LHCN-M2 (cell line): ENCODE results near the gene TCF12. TPM values are rescaled to one million over a fixed set of nuclear protein-coding genes. Genes with fewer than 3 reads are reported as not detected.
A peak's percentile ranks its signal among the peaks of the same experiment; 100 is the strongest.

Source experiments
- DNase-seq: peaks from one replicate; pipeline ENCODE4 v3.0.0-alpha.2; 2012; ENCODE audit warnings: low read depth
- total RNA-seq: library from RNA; depleted of rRNA; stranded (reverse); fragments of >200 nt; gene quantifications from 2 replicates; pipeline ENCODE4 v1.2.3, GENCODE V29; 2014

Gene TCF12
- total RNA-seq, 1 experiment from 2014 or later: 111 TPM

DNA sequence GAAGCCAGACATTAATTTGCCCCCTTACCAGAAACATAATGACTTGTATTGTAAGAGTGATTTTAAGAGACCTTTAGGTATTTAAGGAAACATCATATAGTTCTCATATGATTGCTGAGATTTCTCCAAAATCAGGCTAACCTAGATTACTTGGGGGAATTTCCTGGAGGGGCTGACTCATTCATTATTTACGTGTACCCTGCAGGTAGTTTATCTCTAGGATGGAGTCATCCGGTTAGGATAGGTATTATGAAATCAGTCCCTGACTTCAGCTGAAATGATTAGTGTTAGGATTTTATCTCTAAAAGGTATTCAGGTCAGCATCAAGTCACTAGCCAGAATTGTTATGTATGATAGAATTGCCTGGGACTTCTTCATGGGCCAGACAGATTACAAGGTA lies 97.5 kb downstream of the TCF12 start:
- DNase-seq: no peak

DNA sequence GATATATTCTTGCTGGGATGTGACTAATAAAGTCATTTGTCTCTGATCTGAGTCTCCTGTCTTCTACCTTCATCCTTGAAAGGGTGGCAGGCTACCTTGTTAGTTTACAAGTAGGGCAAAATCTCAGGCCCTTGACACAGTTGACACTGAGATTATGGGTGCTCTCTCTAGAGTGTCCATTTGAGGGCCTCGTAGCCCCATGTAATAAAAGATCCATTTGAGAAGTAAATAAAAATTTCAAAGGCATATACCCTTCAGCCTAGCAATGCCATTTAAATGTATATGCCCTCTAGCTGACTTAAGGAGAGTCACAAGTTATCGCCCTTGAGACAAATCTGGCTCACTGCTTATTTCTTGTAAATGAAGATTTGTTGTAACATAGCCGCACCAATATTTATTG lies 98.6 kb downstream of the TCF12 start:
- peak; percentile 32 for DNase-seq

DNA sequence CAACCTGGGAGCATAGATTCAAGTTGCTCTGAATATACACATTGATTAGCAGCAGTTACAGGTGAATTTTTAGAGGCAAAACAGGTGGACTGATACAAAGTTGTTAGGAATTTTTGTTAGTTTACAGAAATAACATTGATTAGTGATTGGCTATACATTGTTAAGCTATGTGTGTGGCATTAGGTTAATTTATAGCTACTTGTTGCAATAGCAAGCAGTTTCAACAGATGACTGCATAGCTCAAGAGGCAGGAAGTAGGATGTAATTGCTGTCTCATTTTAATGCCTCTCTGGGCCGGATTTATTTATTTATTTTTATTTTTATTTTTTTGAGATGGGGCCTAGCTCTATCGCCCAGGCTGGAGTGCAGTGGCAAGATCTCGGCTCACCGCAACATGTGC lies 99.7 kb downstream of the TCF12 start:
- DNase-seq: no peak

DNA sequence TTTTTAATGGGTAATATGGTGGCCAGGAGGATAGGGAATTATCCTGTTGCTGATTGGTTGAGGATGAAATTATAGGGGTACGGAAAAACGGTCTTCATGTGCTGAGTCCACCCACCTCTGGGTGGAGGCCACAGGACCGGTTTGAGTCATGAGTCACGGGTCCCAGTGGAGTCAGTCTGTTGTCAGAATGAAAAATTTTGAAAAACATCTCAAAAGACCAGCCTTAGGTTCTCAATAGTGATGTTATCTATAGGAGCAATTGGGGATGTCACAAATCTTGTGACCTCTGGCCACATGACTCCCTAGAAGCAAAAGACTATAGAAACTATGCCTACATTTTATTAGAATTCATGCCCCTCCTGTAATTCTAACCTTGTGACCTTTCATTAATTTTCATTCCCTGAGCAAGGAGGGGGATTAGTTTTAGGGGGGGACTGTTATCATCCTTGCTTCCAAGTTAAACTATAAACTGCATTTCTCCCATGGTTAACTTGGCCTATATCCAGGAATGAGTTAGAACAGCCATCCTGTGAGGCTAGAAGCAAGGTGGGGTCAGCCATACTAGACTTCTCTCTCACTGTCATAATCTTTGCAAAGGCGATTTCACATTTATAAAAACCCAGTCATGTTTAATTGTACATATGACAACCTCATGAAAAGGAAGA lies 101.2 kb downstream of the TCF12 start:
- DNase-seq: peak; percentile 42

DNA sequence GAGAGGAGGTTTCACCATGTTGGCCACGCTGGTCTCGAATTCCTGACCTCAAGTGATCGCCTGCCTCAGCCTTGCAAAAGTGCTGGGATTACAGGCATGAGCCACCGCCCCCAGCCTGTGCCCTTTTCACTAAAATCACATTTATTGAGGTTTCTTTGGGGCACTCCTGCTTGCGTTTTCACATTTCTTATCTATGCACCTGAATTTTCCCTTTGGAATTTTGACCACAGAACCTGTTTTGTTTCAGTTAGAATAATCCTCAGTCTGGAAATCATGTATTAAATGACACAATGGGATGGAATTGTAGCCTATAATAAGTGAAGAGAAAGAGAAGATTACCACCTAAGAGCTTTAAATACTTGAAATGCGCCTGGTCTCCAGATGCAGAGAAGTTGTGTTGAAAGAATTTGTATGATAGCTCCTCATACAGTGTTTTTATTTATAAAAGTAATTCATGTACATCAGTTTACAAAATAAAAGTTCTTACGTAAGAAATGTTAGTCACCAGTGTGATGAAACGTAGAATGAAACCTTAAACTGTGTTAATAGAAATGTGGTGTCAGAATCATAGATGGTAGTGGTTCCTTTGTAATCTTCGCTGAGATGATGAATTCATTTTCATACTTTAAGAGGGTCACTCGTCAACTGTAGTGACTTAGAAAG lies 107.0 kb downstream of the TCF12 start:
- peak; percentile 72 for DNase-seq

DNA sequence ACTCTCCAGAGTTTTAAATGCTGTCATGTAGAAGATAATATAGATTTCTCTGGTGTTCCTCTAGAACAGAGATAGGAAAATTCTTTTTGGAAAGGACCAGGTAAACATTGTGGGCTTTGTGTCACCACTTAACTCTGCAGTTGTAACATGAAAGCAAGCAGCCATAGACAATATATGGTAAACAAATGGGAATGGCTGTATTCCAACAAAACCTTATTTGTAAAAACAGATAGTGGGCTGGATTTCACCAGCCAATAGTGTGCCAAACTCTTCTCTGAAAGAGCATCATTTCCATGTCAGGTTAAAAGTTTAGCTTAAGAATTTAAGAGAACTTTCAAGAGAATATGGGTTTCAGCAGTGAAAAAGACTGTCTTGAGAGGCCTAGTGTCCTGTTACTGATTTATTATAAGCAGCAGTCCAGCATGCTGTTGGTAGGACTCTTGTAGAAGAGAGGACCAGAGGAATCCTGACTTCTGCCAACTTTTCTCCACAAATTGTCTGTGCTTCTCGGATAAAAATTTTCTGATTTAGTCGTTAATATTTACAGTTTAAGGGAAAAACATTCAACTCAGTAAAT lies 107.7 kb downstream of the TCF12 start:
- DNase-seq: no peak

DNA sequence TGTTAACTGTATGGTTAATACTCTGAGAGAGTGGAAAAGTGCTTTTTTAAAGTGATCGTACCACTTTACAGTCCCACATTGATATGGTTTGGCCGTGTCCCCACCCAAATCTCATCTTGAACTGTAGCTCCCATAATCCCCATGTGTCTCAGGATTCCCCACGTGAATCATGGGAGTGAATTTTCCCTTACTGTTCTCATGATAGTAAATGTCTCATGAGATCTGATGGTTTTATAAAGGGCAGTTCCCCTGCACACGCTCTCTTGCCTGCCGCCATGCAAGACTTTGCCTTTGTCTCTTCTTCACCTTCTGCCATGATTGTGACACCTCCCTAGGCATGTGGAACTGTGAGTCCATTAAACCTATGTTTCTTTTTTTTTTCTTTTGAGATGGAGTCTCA lies 109.2 kb downstream of the TCF12 start:
- no peak for DNase-seq

DNA sequence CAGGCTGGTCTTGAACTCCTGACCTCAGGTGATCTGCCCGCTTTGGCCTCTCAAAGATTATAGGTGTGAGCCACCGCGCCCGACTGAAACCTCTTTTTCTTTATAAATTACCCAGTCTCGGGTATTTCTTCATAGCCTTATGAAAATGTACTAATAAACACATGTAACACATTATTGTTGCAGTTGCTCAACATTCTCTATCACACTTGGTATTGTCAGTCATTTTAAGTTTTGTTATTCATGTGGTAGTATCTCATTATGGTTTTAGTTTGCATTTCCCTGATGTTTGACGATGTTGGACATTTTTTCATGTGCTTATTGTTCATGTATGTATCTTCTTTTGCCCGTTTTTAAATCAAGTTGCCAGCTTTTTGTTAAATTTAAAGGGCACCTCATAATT lies 109.7 kb downstream of the TCF12 start:
- peak; percentile 85 for DNase-seq

DNA sequence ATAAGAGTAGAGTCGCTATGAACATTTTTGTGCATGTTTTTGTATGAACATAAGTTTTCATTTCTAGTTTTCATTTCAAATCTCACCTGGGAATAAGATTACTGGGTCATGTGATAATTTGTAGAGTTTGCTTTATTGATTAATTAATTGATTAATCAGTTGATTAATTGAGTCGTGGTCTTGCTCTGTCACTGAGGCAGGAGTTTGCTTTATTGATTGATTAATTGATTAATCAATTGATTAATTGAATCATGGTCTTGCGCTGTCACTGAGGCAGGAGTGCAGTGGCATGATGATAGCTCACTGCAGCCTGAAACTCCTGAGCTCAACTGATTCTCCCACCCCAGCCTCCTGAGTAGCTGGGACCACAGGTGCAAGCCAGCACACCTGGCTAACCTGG lies 111.6 kb downstream of the TCF12 start:
- no peak for DNase-seq

DNA sequence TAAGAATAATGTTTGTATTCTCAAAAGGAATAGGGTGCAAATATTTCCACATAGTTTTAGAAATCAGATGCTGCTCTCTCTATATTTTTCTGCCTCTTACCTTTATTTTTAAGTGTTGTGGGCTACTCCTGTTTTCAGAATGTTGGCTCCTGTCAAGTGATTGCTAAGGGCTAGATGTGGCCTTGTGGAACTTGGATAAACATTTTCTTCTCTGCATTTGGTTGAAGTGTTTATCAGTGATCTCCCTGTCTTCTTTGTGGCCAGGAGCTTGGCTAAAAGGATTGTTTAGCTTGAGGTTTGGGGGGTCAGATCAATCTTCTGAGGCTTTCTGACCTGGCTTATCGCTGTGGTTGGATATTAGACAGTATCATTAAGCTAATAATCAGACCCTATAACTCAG lies 112.6 kb downstream of the TCF12 start:
- no peak for DNase-seq

DNA sequence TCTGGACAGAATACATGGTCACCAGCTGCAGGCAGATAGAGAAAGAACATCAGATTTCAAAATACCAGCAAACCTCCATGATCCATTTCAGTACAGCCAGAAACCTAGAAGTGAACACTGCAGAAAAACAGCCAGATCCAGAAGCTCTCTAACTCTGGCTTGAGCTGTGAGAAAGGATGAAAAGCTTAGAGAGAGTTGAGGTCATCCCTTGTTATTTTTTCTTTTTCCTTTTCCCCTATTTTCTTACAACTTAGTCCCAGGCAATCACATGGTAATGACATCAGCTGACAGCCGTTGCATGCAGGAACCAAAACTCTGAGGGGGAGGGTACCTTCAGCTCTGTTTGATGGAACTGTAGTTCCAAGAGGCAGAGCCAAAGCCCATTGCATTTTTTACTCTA lies 113.2 kb downstream of the TCF12 start:
- DNase-seq: peak; percentile 73

DNA sequence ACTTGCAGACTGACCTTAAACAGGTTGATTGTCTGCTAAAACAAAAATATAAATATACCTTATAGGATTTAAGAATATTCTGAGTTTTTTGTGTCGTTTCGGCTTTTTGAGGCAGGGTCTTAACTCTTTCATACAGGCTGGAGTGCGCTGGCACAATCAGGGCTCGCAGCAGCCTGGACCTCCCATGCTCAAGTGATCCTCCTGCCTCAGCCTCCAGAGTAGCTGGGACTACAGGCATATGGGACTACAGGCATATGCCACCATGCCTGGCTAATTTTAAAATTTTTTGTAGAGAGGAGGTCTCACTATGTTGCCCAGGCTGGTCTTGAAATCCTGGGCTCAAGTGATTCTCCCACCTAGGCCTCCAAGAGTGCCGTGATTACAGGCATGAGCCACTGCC lies 113.9 kb downstream of the TCF12 start:
- no peak for DNase-seq

DNA sequence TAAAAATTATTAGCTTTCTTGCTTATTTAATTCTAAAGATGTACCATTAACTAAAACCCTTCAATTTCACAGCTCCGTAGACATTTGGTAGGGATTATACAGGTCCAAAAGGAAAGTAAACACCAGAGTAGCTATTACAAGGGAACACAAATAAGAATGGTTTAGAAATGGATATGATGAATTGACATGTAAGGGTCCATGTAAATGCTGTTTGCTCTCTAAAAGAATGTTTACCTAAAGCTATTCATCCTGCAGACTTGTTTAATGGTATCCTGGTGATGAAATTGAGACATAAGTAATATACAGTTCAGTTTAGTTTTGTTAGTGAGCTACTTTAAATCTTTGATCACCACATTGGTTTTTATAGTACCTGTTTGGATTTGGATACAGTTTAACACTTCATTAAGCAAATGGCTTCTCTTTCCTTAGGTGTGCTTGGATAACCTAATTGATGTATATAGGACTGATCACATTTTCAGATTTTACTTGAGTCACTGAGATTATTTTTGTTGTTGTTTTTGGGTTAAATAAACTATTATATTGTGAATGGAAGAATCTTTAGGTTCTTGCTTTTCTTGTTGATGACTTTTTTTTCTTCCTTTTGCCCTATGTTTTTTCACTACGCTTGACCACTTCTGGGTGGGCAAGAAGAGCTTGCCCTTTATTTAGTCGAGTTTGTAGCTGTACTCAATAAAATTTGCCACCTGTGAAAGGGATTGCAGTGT lies 115.4 kb downstream of the TCF12 start:
- DNase-seq: no peak

DNA sequence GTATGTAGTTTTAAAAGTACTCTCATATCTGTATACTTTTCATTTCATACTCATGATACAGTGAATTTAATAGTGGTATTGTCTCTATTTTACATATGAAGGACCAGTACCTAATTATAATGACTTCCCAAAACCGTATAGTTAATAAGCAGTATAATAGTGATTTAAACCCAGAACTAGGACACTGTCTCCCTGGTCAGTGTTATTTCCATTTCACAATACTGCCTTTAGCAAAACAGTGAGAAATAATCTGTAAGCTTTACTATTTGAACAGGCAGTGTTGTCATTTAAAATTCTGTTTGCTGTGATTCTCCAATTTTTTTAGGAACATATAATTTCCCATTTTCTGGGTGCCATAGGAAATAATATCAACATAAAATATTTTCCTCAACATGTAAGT lies 116.2 kb downstream of the TCF12 start:
- no peak for DNase-seq

DNA sequence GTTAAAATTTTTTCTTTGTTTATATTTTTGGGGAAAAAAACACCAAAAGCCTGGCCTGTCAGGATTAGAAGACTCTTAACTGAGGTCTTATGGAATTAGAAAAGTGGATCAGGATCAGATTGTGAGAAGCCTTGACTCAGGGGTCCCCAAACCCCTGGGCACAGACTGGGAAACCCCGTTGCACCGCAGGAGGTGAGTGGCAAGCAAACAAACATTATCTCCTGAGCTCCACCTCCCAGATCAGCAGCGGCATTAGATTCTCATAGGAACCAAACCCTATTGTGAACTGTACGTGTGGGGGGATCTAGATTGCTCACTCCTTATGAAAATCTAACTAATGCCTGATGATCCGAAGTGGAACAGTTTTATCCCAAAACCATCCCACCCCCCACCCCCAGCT lies 117.2 kb downstream of the TCF12 start:
- DNase-seq: no peak

DNA sequence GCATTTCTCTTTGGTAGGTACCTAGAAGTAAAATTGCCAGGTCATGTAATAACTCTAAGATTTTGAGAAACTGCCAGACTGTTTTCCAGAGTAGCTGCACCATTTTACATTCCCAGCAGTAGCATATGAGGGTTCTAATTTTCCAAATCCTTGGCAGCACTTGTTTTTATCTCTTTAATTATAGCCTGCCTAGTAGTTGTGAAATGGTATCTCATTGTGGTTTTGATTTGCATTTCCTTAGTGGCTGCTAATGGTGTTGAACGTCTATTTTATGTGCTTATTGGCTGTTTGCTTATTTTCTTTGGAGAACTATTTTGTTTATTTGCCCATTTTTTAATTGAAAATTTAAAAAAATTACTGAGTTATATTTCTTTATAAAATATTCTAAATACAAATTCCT lies 117.9 kb downstream of the TCF12 start:
- DNase-seq: no peak

DNA sequence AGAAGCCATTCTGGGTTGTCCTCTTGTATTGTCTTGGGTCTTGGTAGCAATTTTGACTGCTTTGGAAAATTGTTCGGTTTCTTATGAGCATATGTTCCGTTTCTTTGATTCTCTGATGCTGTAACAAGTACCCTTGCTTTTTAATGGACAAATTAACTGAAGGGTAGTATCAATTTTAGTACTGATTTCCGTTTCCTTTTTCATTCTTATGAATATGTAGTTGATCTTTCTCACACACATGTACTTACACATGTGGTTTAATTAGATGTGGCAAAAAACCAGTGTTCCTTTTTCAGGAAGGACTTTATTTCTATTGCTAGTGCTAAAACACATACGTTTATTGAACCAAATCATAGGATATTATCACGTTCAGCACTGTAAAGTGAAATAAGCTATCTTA lies 119.1 kb downstream of the TCF12 start:
- no peak for DNase-seq

DNA sequence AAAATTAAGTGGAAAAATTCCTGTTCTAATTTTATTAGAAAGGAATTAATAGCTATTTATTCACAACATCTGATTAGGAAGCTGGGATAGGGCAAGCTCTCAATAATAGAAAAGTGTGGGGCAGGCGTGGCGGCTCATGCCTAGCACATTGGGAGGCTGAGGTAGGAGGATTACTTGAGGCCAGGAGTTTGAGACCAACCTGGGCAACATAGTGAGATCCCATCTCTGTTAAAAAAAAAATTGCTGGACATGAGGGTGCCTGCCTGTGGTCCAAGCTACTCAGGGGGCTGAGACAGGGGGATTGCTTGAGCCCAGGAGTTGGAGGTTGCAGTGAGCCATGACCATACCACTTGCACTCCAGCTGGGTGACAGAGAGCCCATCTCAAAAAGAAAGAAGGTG lies 119.6 kb downstream of the TCF12 start:
- DNase-seq: no peak

DNA sequence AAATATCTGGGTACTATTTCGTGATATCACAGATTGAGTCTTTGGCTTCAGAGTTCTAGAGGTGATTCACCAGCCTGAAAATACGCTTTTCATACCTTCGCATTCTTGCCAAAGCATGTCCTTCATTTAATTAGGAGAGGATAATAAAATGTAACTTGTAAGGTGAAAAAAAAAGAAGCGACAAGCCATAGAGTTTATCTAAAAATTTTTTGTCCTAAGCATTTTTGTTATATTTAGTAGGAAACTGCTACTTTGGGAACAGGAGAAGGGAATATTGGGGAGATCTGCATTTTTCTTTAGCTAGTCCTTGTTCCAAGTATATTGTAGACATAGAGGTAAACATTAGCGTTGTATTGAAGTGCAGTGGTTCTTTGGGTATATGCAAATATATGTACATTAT lies 120.1 kb downstream of the TCF12 start:
- no peak for DNase-seq

DNA sequence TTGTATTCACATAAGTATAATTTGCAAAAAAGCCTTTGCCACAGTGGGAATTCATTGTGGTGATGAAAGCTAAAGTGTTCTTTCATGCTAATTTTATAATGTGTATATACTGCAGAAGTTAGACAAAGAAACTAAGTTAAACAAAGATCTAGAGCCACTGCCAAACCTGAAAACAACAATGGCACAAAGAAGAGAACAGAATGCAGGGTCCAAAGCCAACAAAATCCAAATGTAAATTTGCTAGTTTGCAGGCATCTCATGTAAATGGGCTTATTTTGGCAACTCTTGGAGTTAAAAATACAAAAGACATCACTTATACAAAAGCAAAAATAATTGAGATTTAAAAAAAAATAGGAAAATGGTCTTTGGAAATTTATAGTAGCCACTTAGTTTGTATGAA lies 123.0 kb downstream of the TCF12 start:
- DNase-seq: no peak

DNA sequence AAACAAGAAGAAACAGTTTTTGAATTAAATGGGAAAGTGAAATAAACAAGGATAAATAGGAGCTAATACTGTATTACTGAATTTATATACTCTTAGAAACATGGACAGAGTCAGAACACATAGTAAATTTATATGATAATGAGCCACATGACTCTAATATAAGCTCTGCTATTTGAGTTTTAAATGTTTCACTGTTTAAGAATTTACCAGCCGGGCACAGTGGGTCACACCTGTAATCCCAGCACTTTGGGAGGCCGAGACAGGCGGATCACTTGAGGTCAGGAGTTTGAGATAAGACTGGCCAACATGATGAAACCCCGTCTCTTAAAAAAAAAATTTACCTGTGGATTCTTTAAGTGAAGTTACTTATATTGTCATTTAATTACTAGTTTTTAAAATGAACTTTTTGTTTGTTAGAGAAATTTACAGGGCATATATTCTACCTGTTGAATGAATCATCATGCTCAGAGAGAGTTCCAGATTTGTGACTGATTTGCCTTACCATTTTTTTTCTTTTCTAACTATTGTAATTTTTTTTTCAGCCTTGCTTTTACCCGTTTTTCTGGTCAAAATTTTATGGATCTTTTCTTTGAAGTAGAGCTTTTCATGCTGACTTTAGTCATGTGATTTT lies 125.7 kb downstream of the TCF12 start:
- DNase-seq: no peak

DNA sequence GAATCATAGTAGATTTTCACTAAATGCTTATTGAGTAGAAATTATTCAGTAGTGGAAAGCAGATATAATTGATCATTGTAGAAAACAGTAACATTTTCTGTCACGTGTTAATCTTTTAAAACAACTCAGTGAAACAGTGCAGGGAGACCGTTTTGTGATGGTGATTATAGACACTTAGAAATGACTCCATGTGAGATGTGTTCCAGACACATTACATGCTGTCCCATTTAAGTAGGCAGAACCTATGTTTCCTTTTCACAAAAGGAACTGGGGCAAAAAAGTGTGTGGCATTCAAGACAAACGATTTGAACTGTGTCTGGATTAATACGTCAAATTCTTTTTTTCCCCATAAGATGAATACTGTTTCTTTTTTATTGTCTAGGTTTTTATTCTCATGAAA lies 126.5 kb downstream of the TCF12 start:
- DNase-seq: no peak
